Neural cell (in vitro differentiated cells): Measurements from ENCODE around the gene PDGFA. TPM values are rescaled to one million over a fixed set of nuclear protein-coding genes. Genes with fewer than 3 reads are reported as not detected.

Experiments
- H2AFZ ChIP-seq: fragments of 200-600, 300-800 bp; sonication (generic), shearing (Covaris generic); 2 replicates; pipeline ENCODE4 v1.6.0; 2014; ENCODE audit warnings: low read depth, mild to moderate bottlenecking, antibody characterized with exemption, low read length, moderate library complexity
- H3F3A ChIP-seq: fragments of 200-600 bp; shearing (Covaris generic); 2 replicates; pipeline ENCODE4 v1.6.1; 2016; ENCODE audit warnings: mild to moderate bottlenecking, moderate library complexity, mixed read lengths, antibody characterized with exemption, low read length; ENCODE audit not compliant: insufficient read depth, poor library complexity, severe bottlenecking
- H3K27ac ChIP-seq: fragments of 200-600, 300-800 bp; sonication (generic), shearing (Covaris generic); 2 replicates; pipeline ENCODE4 v1.5.1; 2014; ENCODE audit warnings: mild to moderate bottlenecking, low read length, moderate library complexity
- H3K27me3 ChIP-seq: fragments of 300-800, 200-600 bp; sonication (generic), shearing (Covaris generic); 2 replicates; pipeline ENCODE4 v1.6.0; 2014; ENCODE audit warnings: mild to moderate bottlenecking, low read depth, low read length, moderate library complexity; ENCODE audit not compliant: insufficient read depth
- H3K36me3 ChIP-seq: fragments of 300-800, 200-600 bp; sonication (generic), shearing (Covaris generic); 2 replicates; pipeline ENCODE4 v1.5.1; 2014; ENCODE audit warnings: mild to moderate bottlenecking, antibody characterized with exemption, low read length, moderate library complexity; ENCODE audit not compliant: insufficient read depth
- H3K4me2 ChIP-seq: fragments of 300-800, 200-600 bp; sonication (generic), shearing (Covaris generic); 2 replicates; pipeline ENCODE4 v1.6.0; 2014; ENCODE audit warnings: mild to moderate bottlenecking, low read length
- H3K4me3 ChIP-seq: fragments of 300-800, 200-600 bp; sonication (generic), shearing (Covaris generic); 2 replicates; pipeline ENCODE4 v1.5.1; 2014; ENCODE audit warnings: mild to moderate bottlenecking, low read length, moderate library complexity
- H3K79me2 ChIP-seq: fragments of 200-600 bp; shearing (Covaris generic); replicated peaks from 2 replicates; pipeline ENCODE4 v1.6.0; 2014; ENCODE audit warnings: mild to moderate bottlenecking, low read length, moderate library complexity; ENCODE audit not compliant: insufficient read depth
- H3K9ac ChIP-seq: fragments of 300-800, 200-600 bp; sonication (generic), shearing (Covaris generic); 2 replicates; pipeline ENCODE4 v1.6.1; 2016; ENCODE audit warnings: mild to moderate bottlenecking, low read length, mixed read lengths
- H3K9me2 ChIP-seq: fragments of 200-600 bp; shearing (Covaris generic); 2 replicates; pipeline ENCODE4 v1.6.1; 2016; ENCODE audit warnings: mild to moderate bottlenecking, low read length, mixed read lengths; ENCODE audit not compliant: insufficient read depth
- H3K9me3 ChIP-seq: fragments of 200-600, 300-800 bp; sonication (generic), shearing (Covaris generic); 2 replicates; pipeline ENCODE4 v1.6.1; 2016; ENCODE audit warnings: mild to moderate bottlenecking, mixed run types, low read length, moderate library complexity, mixed read lengths
- H4K20me1 ChIP-seq: fragments of 200-600 bp; shearing (Covaris generic); 2 replicates; pipeline ENCODE4 v1.6.1; 2016; ENCODE audit warnings: mild to moderate bottlenecking, mixed run types; ENCODE audit not compliant: insufficient read depth
- EP300 ChIP-seq: fragments of 450-650 bp; conservative IDR thresholded peaks from 2 replicates; pipeline ENCODE4 v1.6.1; 2014; ENCODE audit warnings: antibody characterized with exemption, mild to moderate bottlenecking, moderate library complexity; ENCODE audit not compliant: poor library complexity, severe bottlenecking
- EZH2 ChIP-seq: fragments of 200-600, 300-800 bp; shearing (Covaris generic), sonication (generic); IDR thresholded peaks from 2 replicates; pipeline ENCODE4 v1.6.1; 2014; ENCODE audit warnings: antibody characterized with exemption, low read length, borderline replicate concordance, mild to moderate bottlenecking; ENCODE audit not compliant: insufficient read depth, poor library complexity, severe bottlenecking
- MXI1 ChIP-seq: fragments of 450-650 bp; conservative IDR thresholded peaks from 2 replicates; pipeline ENCODE4 v1.6.1; 2014; ENCODE audit warnings: antibody characterized with exemption, mild to moderate bottlenecking; ENCODE audit not compliant: poor library complexity, severe bottlenecking
- POLR2AphosphoS5 ChIP-seq: IDR thresholded peaks from 2 replicates; pipeline ENCODE4 v1.6.1; 2012
- RAD21 ChIP-seq: fragments of 450-650 bp; conservative IDR thresholded peaks from 2 replicates; pipeline ENCODE4 v1.6.1; 2014; ENCODE audit warnings: antibody characterized with exemption, mild to moderate bottlenecking, moderate library complexity
- SMC3 ChIP-seq: fragments of 450-650 bp; conservative IDR thresholded peaks from 2 replicates; pipeline ENCODE4 v1.6.1; 2014; ENCODE audit warnings: antibody characterized with exemption, mild to moderate bottlenecking, moderate library complexity; ENCODE audit not compliant: poor library complexity
- TAF1 ChIP-seq: IDR thresholded peaks from 2 replicates; pipeline ENCODE4 v1.6.1; 2012; ENCODE audit warnings: low read depth
- polyA plus RNA-seq: library from polyadenylated mRNA; depleted of rRNA; stranded (reverse); fragments of >200 nt; gene quantifications from 2 replicates; pipeline ENCODE4 v1.2.3, GENCODE V29; 2014
- TF ChIP-seq, protein P1 (sequence below): fragments of 450-650 bp; IDR thresholded peaks from 2 replicates; pipeline ENCODE4 v1.5.1; 2014; ENCODE audit warnings: antibody characterized with exemption, mild to moderate bottlenecking, moderate library complexity; ENCODE audit not compliant: poor library complexity, severe bottlenecking
- TF ChIP-seq, protein P2 (sequence below): IDR thresholded peaks from 2 replicates; pipeline ENCODE4 v1.6.1; 2012; ENCODE audit warnings: borderline replicate concordance

The PDGFA gene
- polyA plus RNA-seq, 1 donor from 2014 or later, result 4.1 TPM

DNA sequence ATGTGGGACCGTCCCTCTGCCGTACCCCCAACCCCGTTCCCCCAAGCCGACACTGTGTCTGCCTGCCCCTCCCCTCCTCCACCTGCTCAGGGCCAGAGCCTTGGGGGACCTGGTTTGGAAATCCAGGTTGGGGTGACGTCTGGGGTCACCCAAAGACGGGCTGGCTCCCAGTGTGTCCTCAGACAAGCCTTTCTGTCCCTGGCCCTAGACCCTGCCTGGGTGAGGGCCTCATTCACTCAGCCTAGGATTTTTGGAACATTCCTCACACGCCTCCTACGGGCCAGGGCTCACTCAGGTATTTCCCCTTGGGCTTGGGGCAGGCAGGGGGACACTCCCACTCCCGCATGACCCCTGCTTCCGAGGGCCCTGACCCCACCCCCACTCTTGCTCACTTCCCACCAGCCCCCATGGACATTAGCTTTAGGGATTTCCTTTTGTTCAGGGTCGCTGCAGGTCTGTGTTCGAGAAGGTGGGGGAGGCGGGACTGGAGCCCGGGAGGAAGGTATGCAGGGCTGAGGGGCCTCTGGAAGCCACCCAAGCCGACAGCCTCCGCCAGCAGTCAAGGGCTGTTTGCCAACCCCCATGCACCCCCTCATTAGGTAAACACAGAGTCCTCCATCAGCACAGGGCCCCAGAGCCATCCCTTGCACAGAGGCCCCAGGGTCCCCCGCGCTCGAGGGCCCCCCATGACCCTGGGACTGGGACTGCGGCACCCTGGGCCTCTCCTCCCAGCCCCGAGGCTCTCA lies 35.1 kb downstream of the PDGFA start:
- Histone ChIP-seq H3K4me2 (no peak overlapping the region), H3K27ac (no peak overlapping the region), H3F3A (no peaks in the 10 kb centered on the region), H3K9ac (no peak overlapping the region), H4K20me1 (no peaks in the 10 kb centered on the region), H3K27me3 (no peaks in the 10 kb centered on the region), H3K4me3 (peak overlapping the region; percentile 8), H3K9me2 (no peaks in the 10 kb centered on the region), H2AFZ (no peak overlapping the region), H3K36me3 (no peaks in the 10 kb centered on the region), H3K79me2 (no peaks in the 10 kb centered on the region), H3K9me3 (no peaks in the 10 kb centered on the region)
- TF ChIP-seq RAD21 (no peak), EZH2 (no peak), TAF1 (no peak), MXI1 (no peak), EP300 (no peak), POLR2AphosphoS5 (no peak), SMC3 (no peak)
- TF ChIP-seq, protein P1, sequence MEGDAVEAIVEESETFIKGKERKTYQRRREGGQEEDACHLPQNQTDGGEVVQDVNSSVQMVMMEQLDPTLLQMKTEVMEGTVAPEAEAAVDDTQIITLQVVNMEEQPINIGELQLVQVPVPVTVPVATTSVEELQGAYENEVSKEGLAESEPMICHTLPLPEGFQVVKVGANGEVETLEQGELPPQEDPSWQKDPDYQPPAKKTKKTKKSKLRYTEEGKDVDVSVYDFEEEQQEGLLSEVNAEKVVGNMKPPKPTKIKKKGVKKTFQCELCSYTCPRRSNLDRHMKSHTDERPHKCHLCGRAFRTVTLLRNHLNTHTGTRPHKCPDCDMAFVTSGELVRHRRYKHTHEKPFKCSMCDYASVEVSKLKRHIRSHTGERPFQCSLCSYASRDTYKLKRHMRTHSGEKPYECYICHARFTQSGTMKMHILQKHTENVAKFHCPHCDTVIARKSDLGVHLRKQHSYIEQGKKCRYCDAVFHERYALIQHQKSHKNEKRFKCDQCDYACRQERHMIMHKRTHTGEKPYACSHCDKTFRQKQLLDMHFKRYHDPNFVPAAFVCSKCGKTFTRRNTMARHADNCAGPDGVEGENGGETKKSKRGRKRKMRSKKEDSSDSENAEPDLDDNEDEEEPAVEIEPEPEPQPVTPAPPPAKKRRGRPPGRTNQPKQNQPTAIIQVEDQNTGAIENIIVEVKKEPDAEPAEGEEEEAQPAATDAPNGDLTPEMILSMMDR, result no peak
- TF ChIP-seq, protein P2, sequence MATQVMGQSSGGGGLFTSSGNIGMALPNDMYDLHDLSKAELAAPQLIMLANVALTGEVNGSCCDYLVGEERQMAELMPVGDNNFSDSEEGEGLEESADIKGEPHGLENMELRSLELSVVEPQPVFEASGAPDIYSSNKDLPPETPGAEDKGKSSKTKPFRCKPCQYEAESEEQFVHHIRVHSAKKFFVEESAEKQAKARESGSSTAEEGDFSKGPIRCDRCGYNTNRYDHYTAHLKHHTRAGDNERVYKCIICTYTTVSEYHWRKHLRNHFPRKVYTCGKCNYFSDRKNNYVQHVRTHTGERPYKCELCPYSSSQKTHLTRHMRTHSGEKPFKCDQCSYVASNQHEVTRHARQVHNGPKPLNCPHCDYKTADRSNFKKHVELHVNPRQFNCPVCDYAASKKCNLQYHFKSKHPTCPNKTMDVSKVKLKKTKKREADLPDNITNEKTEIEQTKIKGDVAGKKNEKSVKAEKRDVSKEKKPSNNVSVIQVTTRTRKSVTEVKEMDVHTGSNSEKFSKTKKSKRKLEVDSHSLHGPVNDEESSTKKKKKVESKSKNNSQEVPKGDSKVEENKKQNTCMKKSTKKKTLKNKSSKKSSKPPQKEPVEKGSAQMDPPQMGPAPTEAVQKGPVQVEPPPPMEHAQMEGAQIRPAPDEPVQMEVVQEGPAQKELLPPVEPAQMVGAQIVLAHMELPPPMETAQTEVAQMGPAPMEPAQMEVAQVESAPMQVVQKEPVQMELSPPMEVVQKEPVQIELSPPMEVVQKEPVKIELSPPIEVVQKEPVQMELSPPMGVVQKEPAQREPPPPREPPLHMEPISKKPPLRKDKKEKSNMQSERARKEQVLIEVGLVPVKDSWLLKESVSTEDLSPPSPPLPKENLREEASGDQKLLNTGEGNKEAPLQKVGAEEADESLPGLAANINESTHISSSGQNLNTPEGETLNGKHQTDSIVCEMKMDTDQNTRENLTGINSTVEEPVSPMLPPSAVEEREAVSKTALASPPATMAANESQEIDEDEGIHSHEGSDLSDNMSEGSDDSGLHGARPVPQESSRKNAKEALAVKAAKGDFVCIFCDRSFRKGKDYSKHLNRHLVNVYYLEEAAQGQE, result no peak

- Histone ChIP-seq H2AFZ (no peak overlapping the region), H3K4me2 (peak overlapping the region; percentile 2), H3K79me2 (no peaks in the 10 kb centered on the region), H4K20me1 (no peaks in the 10 kb centered on the region), H3K27me3 (no peaks in the 10 kb centered on the region), H3K9me2 (no peaks in the 10 kb centered on the region), H3K9me3 (no peaks in the 10 kb centered on the region), H3K36me3 (no peaks in the 10 kb centered on the region), H3K4me3 (peak overlapping the region; percentile 8), H3F3A (no peaks in the 10 kb centered on the region), H3K9ac (peak overlapping the region; percentile 20), H3K27ac (no peak overlapping the region)
- no peak for TF ChIP-seq EP300
Observed at GRCh38 chr7:483656-484355, 35.8 kb downstream of the PDGFA start.
